ENCODE measurements around the gene LTBP2.

DNA sequence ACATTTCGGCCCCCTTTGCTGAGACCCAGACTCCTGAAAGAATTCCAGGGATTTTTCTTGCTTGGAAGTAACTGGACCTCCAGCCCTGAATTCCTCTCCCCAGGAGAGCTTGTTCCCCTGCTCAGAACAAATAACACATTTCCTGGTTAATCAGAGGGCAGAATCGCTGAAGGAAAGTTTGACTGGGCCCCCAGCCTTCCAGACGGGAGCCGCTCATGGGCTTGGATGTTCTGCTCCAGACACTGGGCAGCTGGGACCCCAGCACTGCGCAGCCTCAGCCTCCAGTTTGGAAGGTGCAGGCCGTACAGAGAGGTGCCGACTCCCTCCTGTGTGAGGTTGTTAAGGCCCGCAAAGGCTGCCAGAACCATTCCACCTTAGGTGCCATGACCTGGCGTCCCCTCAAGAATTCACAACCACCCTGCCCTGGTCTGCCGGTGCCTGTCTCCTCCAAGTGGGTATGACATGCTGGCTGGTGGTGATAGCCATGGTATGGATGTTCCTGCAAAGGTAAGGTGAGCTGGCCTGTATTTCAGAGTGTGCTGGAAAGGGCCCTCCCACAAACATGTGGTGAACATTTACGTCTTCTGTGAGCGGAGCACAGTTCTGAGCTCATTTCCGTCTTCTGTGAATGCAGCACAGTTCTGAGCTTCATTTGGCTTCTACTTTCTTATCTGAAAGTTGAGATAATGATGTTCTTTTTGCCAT, 5.1 kb upstream of the LTBP2 start:
- TF ChIP-seq, protein P1, sequence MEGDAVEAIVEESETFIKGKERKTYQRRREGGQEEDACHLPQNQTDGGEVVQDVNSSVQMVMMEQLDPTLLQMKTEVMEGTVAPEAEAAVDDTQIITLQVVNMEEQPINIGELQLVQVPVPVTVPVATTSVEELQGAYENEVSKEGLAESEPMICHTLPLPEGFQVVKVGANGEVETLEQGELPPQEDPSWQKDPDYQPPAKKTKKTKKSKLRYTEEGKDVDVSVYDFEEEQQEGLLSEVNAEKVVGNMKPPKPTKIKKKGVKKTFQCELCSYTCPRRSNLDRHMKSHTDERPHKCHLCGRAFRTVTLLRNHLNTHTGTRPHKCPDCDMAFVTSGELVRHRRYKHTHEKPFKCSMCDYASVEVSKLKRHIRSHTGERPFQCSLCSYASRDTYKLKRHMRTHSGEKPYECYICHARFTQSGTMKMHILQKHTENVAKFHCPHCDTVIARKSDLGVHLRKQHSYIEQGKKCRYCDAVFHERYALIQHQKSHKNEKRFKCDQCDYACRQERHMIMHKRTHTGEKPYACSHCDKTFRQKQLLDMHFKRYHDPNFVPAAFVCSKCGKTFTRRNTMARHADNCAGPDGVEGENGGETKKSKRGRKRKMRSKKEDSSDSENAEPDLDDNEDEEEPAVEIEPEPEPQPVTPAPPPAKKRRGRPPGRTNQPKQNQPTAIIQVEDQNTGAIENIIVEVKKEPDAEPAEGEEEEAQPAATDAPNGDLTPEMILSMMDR (IDR thresholded peaks at IDR 0.05) = no peak
- TF ChIP-seq POLR2A (IDR thresholded peaks at IDR 0.05) = no peak

Data from testis (tissue), 2 donors.